Embryonic facial prominence (tissue), 1 donor: ENCODE measurements around the gene SPTBN1.

ENCODE experiments used
- DNase-seq: peaks from one replicate; pipeline ENCODE4 v3.0.0-alpha.2; 2016; ENCODE audit errors: extremely low spot score

Gene SPTBN1

DNA sequence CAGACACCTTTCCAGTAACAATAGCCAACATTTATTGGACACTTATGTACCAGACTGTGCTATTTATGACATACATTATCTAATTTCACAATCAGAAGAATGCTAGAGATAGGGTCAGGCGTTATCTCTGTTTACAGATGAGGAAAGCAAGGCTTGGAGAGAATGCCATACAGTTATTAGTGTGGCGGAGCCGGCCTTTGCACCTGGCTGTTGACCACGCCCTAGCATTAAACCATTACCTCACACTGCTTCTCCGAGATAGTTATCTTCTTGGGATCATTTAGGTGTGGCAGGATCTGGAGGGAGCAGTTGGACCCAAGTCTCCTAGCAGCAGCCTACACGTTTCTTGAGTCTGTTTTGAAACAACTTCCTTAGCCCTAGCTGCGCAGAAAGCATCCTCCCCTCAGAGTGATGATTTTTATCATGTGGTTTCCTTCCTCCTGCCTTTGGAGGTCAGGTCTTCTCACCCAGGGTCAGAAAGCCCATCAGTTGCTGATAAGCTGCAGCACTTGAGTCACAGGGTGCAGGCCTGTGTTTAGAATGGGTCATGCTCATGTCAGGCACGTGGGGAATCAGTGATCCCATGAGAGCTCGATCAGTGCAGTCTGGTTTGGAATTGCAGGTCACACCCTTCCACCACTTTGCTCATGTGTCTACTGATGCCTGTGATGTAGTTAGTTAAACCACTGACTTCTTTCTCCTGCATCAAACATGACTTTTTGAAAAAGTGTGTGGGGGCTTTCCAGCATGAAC lies 118.2 kb downstream of the SPTBN1 start:
- no peak for DNase-seq

DNA sequence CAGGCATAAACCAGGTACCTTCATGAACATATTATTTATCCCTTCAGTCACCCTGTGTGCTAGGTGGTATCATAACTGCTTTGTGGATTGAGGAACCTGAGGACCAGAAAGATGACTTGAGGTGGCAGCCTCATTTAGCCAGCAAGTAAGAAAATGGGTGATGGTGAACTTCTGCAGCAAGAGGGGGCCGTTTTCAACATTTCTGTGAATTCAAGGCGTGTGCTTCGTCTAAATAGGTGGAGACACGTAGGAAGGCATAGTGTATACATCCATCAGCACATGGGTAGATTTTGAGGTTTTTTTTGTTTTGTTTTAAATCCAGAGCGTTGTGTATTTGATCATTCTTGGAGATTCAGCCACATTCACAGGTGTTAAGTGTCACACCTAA lies 118.7 kb downstream of the SPTBN1 start:
- no peak for DNase-seq

DNA sequence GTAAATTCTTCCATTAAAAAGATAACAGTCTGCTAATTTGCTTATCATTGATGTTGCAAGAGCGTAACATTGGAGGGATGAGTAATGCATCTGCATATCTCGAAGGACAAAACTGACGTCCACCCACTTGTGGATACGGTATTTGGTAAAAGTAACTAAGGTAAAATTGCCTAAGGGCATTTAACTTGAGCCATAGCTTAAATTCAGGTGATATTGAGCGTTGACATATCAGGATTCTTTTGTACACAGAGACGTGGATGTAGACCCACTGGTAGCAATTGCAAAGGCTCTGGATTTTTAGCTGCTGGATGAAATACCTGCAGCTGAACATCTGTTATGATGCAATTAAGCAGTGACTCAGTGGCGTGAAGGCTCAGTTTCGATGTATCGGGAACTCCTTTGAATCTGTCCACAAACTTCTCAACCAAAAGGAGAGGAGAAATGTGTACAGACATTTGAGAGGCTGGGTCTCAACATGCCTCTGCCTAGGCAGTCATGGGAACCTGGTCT lies 119.3 kb downstream of the SPTBN1 start:
- no peak for DNase-seq

DNA sequence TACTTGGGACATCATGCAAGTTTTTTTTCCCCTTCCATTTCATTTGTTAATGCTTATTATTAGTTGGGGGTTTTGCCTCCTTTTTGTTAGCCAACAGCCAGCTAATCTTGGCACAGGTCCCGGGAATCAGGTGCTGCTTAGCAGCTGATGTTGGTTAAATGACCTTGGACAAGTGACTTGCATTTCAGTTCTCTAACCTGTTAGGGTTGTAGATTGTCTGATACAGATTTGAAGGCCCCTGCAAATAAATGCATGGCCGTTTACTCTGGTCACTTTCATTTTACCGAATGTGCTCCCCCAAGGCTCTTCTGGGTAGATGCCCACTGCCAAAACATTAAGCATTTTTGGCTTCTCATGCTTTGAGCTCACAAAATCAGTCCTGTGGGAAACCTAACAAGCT lies 120.9 kb downstream of the SPTBN1 start:
- DNase-seq = no peak

DNA sequence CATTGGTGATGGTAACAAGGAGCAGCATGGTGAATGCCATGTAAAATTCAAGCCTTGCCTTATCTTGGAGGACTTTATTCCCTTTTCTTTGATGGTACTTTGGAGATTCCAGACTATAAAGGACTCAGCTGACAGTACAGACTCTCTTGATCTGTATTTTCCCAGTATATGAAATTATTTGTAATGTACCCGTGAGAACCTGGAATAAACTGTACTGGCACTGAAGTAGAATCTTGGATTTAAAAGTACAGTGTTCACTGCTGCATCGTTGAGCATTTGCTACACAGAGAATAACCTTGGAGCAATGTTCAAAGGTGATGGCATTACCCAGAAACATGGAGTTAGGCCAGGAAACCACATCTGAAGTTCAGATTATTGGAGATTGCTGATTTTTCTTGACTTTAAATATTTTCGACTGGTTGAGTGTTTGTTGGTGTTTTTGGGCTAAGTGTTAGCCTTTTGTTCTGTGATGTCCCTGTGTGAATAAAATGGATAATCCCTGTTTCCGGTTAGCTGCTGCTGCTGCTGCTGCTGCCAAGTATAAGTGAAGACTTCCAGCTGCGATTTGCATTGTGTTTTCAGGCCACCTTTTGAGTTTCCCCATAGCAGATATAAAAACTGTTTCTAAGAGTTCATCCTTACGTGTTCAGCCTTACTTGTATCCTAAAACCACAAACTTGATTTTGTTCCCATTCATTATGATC lies 122.0 kb downstream of the SPTBN1 start:
- DNase-seq = no peak

DNA sequence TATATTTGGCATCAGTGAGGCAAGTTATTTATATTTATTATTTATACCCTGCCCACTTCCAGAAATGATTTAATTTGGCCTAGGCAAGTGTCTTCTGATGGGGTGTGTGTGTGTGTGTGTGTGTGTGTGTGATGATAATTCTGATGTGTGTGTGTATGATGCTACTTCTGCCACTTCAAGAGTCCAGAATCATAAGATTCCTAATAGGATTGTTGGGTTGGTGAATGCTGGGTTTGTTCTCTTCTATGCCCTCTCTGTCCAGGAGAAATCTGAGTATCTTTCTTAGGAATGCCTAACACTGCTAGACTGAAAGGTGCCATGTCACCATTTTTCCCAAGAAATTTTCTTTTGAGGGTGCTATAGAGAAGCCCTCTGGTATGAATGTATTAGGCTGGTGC lies 122.5 kb downstream of the SPTBN1 start:
- no peak for DNase-seq

DNA sequence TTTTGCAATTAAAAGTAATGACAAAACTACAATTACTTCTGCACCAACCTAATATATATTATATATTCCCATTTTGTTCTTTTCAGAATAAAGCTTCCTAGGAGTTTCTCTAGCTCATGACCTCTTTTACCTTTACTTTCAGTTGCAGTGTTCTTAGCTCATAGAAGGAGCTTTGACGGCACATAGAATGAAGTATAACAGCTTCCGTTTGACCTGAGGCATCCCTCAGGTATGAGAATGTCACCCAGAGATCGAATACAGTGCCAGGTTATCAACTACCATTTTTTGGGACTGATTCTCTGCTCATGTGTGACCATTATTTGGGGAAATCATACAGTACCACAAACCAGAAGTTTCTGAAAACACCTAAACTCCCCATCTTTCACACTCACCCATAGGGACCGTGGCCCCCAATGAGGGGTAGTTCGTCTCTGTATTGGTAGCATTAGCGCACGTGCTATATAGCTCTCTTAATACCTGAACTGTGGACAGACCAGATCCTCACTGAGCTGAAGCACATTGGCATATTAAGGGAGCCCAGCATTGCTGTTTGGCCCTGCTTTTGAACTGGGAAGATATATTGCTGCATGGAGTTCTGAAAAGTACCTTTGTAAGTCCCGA lies 123.0 kb downstream of the SPTBN1 start:
- no peak for DNase-seq

DNA sequence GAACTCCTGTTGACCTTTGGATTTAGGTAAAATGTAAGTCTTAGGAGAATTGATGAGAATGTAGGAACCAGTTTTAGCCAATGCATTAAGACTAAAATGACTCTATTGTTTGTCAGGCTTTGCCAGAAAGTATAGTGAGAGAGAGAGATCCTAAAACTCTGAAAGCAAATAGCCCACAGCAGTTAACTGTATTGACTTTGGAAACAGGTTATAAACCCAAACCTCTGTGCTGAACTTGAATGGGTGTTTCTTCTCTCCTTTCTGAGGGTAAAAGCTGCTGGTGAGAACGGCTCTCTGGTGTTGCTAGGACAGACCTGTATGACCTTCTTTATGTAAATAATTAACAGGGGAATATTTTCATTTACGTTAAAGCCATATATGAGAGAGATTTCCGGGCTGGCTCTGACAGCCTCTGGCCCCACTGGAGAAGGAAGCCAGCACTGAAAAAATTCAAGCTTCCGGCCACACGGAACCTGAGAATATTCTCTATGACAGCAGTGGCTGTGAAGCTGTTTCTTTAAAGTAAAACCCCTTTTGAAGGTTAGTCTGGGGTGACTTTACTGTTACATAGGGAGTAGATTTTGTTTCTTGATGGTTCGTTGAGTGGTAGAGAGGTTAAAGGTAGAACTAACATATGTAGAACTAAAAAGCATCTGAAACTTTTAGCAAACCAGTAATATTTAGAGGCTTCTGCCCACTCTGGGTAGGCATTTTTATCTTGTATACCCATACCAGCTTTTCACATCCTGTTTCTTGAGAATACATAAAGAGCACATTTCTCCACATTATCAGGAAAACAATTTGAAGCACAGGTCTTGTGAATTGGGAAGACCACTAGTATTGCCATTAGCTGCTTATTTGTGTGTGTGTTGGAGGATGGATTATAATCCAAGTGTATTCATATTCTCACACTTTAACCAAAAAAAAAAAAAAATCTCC lies 123.8 kb downstream of the SPTBN1 start:
- no peak for DNase-seq

DNA sequence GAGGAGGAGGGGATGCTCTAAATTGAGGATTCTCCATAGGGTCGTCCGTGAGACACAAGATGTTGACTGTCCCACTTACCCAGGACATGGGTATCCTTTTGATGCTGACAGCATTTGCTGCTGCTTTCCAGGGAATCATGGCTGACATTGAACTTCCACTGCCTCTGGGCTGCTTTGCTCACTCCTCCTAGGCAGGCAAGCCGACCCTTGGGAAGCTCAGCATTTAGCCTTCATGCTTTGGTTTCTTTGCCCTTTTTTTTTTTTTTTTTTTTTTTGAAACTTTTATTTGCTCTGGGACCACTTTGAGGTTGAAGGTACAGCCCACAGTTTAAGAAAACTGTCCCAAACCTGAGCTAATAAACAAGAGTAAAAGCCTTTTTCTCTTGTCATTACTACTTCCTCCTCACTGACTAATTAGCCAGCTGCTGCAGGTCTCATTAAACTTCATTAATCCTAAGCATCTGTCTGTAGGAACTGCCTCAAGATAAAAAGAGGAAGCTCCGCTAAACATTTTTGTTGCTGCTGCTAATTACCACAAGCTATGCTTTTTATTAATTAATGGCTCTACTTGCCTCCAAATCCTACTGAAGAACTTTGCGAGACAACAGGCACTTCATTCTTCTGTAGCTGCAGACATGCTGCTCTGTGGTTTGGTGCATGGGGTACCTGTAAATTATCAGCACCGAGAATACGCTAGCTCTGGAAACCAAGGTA lies 125.4 kb downstream of the SPTBN1 start:
- DNase-seq = no peak

DNA sequence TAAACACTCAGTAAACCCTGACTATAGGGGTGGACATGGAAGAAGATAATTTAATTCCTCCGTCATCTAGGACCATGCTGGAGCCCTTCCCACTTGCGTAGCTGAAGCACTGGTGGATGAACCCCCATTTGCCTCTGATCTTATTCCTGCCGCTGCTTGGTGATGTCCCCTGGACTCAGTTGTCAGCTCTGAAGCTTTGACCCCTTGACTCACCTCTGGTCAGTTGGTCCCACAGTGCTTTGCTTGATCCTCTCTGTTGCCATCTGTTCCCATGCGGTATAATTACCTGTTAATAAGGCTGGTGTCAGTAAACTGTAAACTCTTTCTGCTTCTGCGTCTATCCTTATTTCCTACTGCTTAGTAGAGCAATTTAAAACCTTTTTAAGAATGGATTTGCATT lies 126.9 kb downstream of the SPTBN1 start:
- DNase-seq = no peak

DNA sequence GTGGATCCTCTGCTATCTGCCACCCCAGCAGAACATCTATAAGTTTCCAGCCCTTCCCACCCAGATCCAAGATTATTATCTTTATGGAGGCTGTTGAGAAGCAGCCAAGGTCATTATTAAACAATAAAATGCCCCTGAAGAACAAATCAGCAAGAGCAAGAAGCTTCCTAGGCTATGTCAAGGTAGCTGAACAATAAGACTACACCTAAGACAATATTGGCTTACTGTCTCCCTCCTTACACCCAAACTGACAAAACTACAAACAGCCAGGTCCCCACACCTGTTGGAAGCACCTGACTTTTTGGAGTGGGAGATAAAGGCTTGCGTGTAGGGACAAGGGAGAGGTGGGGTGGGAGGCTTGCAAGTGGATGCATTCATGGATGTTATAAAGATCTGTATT lies 128.5 kb downstream of the SPTBN1 start:
- no peak for DNase-seq

DNA sequence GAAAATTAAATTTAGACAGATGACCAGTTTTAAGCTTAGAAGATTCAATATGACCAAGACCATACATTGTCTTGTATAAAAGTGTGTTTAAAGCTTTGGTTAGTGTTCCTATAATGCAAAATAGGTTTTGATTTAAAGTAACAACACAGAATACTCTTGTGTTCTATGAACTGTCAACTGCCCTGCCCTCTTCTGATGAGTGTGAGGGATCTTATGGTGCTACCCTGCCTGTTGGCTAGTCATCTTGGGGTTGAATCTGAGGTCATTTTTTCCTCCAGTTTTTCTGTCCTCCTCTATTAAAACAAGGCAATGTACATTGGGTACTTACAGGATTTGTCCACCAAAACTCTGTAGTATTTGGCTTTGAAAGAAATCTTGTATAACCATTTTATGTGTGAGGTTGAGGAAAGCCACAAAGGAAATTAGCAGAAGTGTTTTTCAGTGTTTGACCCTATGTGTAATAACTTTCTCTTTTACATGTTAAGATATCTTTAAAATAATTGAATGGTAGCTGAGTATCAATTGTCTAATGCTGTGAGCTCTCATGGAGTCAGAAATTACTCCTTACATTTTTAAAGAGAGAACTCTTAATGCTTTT lies 129.1 kb downstream of the SPTBN1 start:
- DNase-seq = no peak

DNA sequence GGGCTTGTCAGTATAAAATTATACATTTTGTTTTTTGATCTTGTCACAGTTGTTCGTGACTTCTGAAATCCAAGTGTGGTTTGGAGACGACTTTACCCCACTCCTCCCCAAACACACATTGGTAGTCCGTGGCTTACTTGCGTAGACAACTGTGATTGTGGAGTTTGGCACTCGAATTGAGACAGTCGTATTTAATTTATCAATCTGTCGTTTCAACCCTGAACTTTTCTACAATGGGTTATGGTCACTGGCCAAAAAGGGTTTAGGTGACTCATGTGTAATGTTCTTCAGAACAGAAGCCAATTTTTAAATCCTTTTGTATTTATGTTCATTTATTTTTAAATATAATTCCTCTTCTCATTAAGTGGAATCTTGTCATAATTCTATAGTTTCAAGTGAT lies 129.9 kb downstream of the SPTBN1 start:
- DNase-seq = no peak

DNA sequence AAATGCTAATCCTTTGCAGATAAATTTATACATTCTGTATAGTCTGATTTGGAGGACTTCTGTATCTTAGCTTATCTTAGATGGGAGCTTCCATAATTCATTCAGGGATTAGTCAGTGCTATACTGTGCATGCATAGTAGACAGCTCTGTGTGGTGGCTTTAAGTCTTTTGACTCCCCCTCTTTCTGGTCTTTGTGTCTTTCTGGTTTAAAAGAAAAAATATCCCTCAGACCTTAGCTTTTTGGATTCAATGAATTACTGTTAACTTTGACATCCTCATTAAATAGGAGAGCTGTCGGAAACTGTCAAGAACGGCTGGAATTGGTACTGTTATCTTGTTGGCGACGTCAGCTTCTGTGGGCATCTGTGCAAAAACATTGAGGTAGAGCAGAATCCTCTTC lies 130.4 kb downstream of the SPTBN1 start:
- DNase-seq = no peak

DNA sequence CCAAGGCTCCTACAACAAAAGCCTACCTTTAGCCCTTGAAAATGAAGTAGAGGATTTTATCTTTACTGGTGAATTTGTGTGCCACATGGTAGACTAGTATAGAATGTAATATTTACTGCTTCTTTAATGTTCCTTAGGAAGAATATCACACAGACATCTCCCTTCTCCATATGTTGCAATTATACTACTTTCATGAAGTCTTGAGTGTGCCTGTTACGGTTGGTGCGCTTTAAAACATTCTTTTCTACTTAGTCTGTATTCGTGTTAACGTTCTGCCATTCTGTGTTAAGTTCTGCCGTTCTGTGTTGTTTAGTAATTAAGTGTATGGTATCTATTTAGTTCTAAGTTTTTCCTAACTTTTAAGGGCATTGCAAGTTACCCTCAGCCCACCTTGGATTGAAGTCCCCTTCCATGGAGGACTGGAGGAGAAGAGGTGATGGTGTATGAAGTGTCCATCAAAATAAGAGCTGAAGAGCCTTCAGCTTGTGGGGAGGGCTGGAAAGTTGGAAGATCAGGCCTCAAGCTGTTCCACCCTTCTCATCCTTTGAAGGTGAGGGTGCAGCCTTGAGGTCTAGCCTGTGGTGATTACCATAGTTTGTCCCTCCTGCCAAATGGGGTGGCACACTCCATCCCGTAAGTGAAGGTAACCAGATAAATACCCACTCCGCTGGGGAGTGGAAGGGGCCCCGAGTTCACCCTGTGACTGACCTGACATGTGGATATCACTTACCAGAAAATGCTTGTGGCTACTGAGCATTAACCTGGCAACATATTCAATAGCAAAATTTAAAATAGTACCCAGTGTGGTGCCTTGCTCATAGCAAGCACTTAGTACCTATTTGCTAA lies 131.3 kb downstream of the SPTBN1 start:
- DNase-seq = no peak

DNA sequence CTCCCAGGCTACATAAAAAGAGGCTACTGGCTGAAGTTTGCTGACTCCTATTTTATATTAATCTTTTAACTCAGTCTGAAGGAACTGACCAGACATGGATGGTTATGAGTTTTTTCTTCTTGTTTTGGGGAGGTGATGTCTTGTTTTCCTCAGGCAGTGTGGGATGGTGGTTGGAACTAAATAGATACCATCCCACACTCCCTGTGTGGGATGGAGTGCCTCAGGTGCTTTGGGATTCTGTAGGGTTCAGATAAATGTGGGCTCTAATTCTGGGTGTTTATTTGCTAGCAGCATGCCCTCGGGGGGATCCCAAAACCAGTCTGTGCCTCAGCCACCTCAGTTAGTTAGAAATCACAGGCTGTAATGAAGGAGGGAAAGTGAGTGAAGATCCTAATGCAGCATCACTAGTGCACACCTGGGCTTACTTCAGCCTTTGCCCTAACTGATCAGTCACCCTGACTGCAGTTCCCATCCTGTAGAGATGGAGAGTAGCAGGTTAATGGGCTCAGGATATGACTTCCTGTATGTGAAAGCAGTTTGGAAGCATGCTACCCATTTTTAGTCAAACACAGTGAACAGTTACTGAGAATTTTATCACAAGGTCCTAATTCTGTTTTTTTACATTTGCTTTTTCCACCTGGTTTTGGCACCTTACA lies 132.2 kb downstream of the SPTBN1 start:
- DNase-seq = no peak

DNA sequence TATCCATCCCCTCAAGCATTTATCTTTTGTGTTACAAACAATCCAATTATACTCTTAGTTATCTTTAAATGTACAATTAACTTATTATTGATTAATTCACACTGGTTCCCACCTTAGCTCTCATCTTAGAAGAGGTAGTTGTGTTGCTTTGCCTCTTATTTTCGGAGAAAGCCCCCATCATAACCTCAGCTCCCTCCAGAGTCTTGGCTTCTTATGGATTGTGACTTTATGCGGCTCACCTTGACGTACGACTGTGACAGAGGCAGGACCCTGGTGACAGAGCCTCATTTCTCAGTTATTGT lies 132.9 kb downstream of the SPTBN1 start:
- DNase-seq = no peak

DNA sequence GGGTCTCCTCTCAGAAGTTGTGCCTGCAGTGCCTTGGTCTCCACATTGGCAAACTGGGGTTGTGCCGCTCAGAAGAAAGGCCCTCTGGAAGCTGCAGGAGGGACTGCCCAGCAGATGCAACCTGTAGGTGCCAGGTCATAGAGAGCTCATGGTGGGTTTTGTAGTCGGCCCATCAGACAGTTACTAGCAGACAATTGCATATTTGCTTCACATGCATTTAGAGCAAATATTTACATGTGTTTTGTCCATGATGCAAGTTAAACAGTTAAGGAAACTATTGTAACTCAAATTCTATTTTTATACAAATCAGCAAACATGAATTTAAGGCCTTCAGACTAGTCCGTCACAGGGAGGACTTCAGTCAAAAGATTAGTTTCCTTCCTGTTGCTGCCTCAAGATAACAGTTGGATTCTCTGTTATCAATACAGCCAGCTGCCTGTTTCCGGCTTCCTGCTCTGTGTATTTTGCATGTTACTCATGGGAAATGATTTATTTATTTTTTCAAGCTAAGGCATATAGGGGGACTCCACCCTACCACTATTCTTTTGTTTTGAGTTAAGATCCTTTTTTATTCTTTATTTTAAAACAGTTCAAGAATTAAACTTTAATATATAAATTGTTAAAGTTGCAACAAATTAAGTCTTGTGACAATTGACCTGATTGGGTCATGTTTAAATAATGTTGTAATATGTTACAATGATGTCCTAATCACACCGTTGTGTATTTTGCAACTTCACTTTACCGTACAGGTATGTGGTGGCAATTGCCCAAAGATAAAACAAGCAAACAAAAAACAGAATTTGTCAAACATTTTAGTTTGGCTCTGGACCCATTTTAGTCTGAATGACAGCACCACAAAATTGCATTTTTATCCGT lies 133.5 kb downstream of the SPTBN1 start:
- no peak for DNase-seq
